Left ventricle myocardium inferior (tissue), 1 donor: ENCODE results near the gene GOLGA6D. TPM values are rescaled to one million over a fixed set of nuclear protein-coding genes. Genes with fewer than 3 reads are reported as not detected.
"Not testable (repeated sequence)": the region's sequence is repeated elsewhere in the genome, so short reads cannot be mapped to it uniquely, and the experiment has no call there.

ENCODE experiments used
- DNase-seq: peaks from one replicate; pipeline ENCODE4 v3.0.0-alpha.2; 2020
- H3K27ac ChIP-seq: fragments of 200-600 bp; replicated peaks from 2 replicates; pipeline ENCODE4 v1.8.0; 2021
- H3K27me3 ChIP-seq: fragments of 200-600 bp; 2 replicates; pipeline ENCODE4 v1.8.0; 2021; ENCODE audit warnings: low read depth
- H3K36me3 ChIP-seq: fragments of 200-600 bp; 2 replicates; pipeline ENCODE4 v1.8.0; 2021
- H3K4me1 ChIP-seq: fragments of 200-600 bp; 2 replicates; pipeline ENCODE4 v1.8.0; 2021
- H3K4me3 ChIP-seq: fragments of 200-600 bp; 2 replicates; pipeline ENCODE4 v1.8.0; 2021; ENCODE audit warnings: mild to moderate bottlenecking, moderate library complexity
- H3K9me3 ChIP-seq: fragments of 200-600 bp; replicated peaks from 2 replicates; pipeline ENCODE4 v1.8.0; 2021
- CTCF ChIP-seq: fragments of 200-600 bp; IDR thresholded peaks from 2 replicates; pipeline ENCODE4 v1.8.0; 2021; ENCODE audit warnings: antibody characterized with exemption, mild to moderate bottlenecking, borderline replicate concordance
- intact Hi-C: fragments of 100-400 bp; cut with micrococcal nuclease; formaldehyde crosslinking; loops from one replicate; pipeline ENCODE4 v1.11.0; 2022
- long read RNA-seq: library from polyadenylated mRNA; unstranded; transcript quantifications from one replicate; pipeline ENCODE4 v2.0.0, GENCODE V29; 2021
- total RNA-seq: library from RNA; stranded (reverse); fragmentation: NEBNext Ultra II Directional; extraction: Animal tissue kit (Norgen Biotek cat#: 25700); gene quantifications from one replicate; pipeline ENCODE4 v1.2.1, GENCODE V29; 2021
- donor health status: DM: no; HTN: yes; CAD: no; lungs with severe emphysema.

The GOLGA6D gene
- not detected for total RNA-seq
- long read RNA-seq = 0 reads

- intact Hi-C loops, H3K4me1 ChIP-seq, H3K36me3 ChIP-seq: not testable (repeated sequence)
These were observed at the start of gene GOLGA6D for GRCh38 chr15:75282572-75282971. TSS of gene GOLGA6D (plus strand) at chr15:75282835. CDS start at chr15:75282876, 41 bp downstream.

GRCh38 chr15:75233504-75234190 is 49.0 kb upstream of the GOLGA6D start:
- Histone ChIP-seq H3K9me3 (no peaks in the 10 kb centered on the region), H3K27me3 (peaks cover 50% of the 10 kb centered on the region), H3K4me1 (peaks cover 17% of the 10 kb centered on the region), H3K4me3 (no peak overlapping the region), H3K36me3 (no peaks in the 10 kb centered on the region), H3K27ac (no peak overlapping the region)
- intact Hi-C loops = loop anchor here (10.0 kb wide), 1 partner anchor 71 kb away; no protein-coding TSS in a partner anchor
- DNase-seq = peak; percentile 10
- TF ChIP-seq CTCF = no peak

More at GRCh38 chr15:75282572-75282971, at the start of gene GOLGA6D:
- DNase-seq, H3K9me3 ChIP-seq, H3K4me3 ChIP-seq, H3K27me3 ChIP-seq, H3K27ac ChIP-seq: not testable (repeated sequence)

GRCh38 chr15:75234191-75234810 is 48.3 kb upstream of the GOLGA6D start:
- peak; percentile 8 for DNase-seq
- peaks cover 17% of the 10 kb centered on the region for H3K4me1 ChIP-seq
- intact Hi-C loops = loop anchor here (10.0 kb wide), 1 partner anchor 70 kb away; no protein-coding TSS in a partner anchor
- no peak overlapping the region for H3K4me3 ChIP-seq
- H3K27me3 ChIP-seq = peaks cover 50% of the 10 kb centered on the region
- no peak for TF ChIP-seq CTCF
- H3K9me3 ChIP-seq = no peaks in the 10 kb centered on the region
- no peaks in the 10 kb centered on the region for H3K36me3 ChIP-seq
- no peak overlapping the region for H3K27ac ChIP-seq

- Histone ChIP-seq H3K9me3 (no peaks in the 10 kb centered on the region), H3K27ac (no peak overlapping the region), H3K27me3 (peaks cover 50% of the 10 kb centered on the region), H3K4me1 (peaks cover 16% of the 10 kb centered on the region), H3K36me3 (no peaks in the 10 kb centered on the region), H3K4me3 (no peak overlapping the region)
- intact Hi-C loops = loop anchor here (10.0 kb wide), 1 partner anchor 70 kb away; no protein-coding TSS in a partner anchor
- TF ChIP-seq CTCF = no peak
- DNase-seq = no peak
These were observed 47.5 kb upstream of the GOLGA6D start for GRCh38 chr15:75235051-75235673.

GRCh38 chr15:75235760-75236729 is 46.6 kb upstream of the GOLGA6D start:
- intact Hi-C loops = loop anchor here (10.0 kb wide), 1 partner anchor 69 kb away; no protein-coding TSS in a partner anchor
- peaks cover 8% of the 10 kb centered on the region for H3K4me1 ChIP-seq
- TF ChIP-seq CTCF = no peak
- no peak overlapping the region for H3K27ac ChIP-seq
- no peaks in the 10 kb centered on the region for H3K36me3 ChIP-seq
- DNase-seq = peak; percentile 55
- H3K27me3 ChIP-seq = peaks cover 50% of the 10 kb centered on the region
- no peaks in the 10 kb centered on the region for H3K9me3 ChIP-seq
- H3K4me3 ChIP-seq = no peak overlapping the region
